GM23338 (cell line): Measurements from ENCODE around the gene CDC42BPA. TPM values are rescaled to one million over a fixed set of nuclear protein-coding genes. Genes with fewer than 3 reads are reported as not detected.

Source experiments
- ATAC-seq: fragments of 200-7000 bp; cut with Tn5 transposase; 3 replicates; pipeline ENCODE4 v1.9.1; 2020
- DNase-seq: peaks from one replicate; pipeline ENCODE4 v3.0.0-alpha.2; 2015; ENCODE audit warnings: low spot score
- H2AFZ ChIP-seq: fragments of 200-600 bp; sonication (generic); 2 replicates; pipeline ENCODE4 v1.8.0; 2016; ENCODE audit warnings: antibody characterized with exemption, mild to moderate bottlenecking, moderate library complexity
- H3F3A ChIP-seq: fragments of 200-600 bp; sonication (generic); replicated peaks from 2 replicates; pipeline ENCODE4 v1.8.0; 2017; ENCODE audit warnings: antibody characterized with exemption, mixed run types, low read depth
- H3K27ac ChIP-seq: fragments of 200-600 bp; sonication (generic); 2 replicates; pipeline ENCODE4 v1.6.1; 2016; ENCODE audit warnings: low read depth
- H3K27me3 ChIP-seq: fragments of 200-600 bp; sonication (generic); 2 replicates; pipeline ENCODE4 v1.8.0; 2016; ENCODE audit warnings: mild to moderate bottlenecking, mixed run types, moderate library complexity; ENCODE audit not compliant: insufficient read depth
- H3K36me3 ChIP-seq: fragments of 200-600 bp; sonication (generic); 2 replicates; pipeline ENCODE4 v1.8.0; 2016; ENCODE audit warnings: mild to moderate bottlenecking; ENCODE audit not compliant: insufficient read depth
- H3K4me1 ChIP-seq: fragments of 200-600 bp; sonication (generic); 2 replicates; pipeline ENCODE4 v1.8.0; 2016; ENCODE audit warnings: mild to moderate bottlenecking, moderate library complexity; ENCODE audit not compliant: insufficient read depth
- H3K4me2 ChIP-seq: fragments of 200-600 bp; sonication (generic); 2 replicates; pipeline ENCODE4 v1.7.1; 2017; ENCODE audit warnings: mixed run types
- H3K4me3 ChIP-seq: fragments of 200-600 bp; sonication (generic); 2 replicates; pipeline ENCODE4 v1.6.1; 2016; ENCODE audit warnings: mixed run types
- H3K79me2 ChIP-seq: fragments of 200-600 bp; sonication (generic); replicated peaks from 2 replicates; pipeline ENCODE4 v1.8.0; 2017; ENCODE audit warnings: mild to moderate bottlenecking; ENCODE audit not compliant: insufficient read depth
- H3K9me2 ChIP-seq: fragments of 200-600 bp; sonication (generic); 2 replicates; pipeline ENCODE4 v1.8.0; 2017; ENCODE audit not compliant: insufficient read depth
- H4K20me1 ChIP-seq: fragments of 200-600 bp; sonication (generic); replicated peaks from 2 replicates; pipeline ENCODE4 v1.8.0; 2017; ENCODE audit warnings: mild to moderate bottlenecking; ENCODE audit not compliant: insufficient read depth
- H3K27ac Mint-ChIP-seq: 2 replicates; pipeline ENCODE4 v1.8.0; 2020; ENCODE audit warnings: inconsistent platforms, mild to moderate bottlenecking, moderate library complexity, mixed read lengths
- H3K27me3 Mint-ChIP-seq: 3 replicates; pipeline ENCODE4 v1.8.0; 2022; ENCODE audit warnings: low read depth, mild to moderate bottlenecking, moderate library complexity, mixed read lengths, inconsistent platforms; ENCODE audit not compliant: insufficient read depth, poor library complexity
- H3K36me3 Mint-ChIP-seq: 3 replicates; pipeline ENCODE4 v1.8.0; 2021; ENCODE audit warnings: low read depth, mild to moderate bottlenecking, inconsistent platforms, moderate library complexity, mixed read lengths
- H3K4me1 Mint-ChIP-seq: 3 replicates; pipeline ENCODE4 v1.8.0; 2020; ENCODE audit warnings: mild to moderate bottlenecking, inconsistent platforms, mixed read lengths
- H3K4me3 Mint-ChIP-seq: 3 replicates; pipeline ENCODE4 v1.8.0; 2021; ENCODE audit warnings: moderate library complexity, mild to moderate bottlenecking, inconsistent platforms, mixed read lengths
- H3K9me3 Mint-ChIP-seq: 3 replicates; pipeline ENCODE4 v1.8.0; 2020; ENCODE audit warnings: moderate library complexity, mild to moderate bottlenecking, inconsistent platforms, mixed read lengths
- CTCF ChIP-seq, 2 experiments: fragments of 200-600 bp in 1 of 2; sonication (generic) in 1 of 2; conservative IDR thresholded peaks; 2 replicates each; pipeline versions ENCODE4 v1.5.1 to v1.6.1; 2016 to 2017; ENCODE audit warnings: antibody characterized with exemption in 2 of 2, low read depth in 2 of 2, mild to moderate bottlenecking in 2 of 2, moderate library complexity in 1 of 2
- EZH2 ChIP-seq: fragments of 200-600 bp; sonication (generic); IDR thresholded peaks from one replicate; pipeline ENCODE4 v1.8.0; 2017; ENCODE audit warnings: antibody characterized with exemption, mild to moderate bottlenecking, low read depth; ENCODE audit not compliant: unreplicated experiment
- JUNB ChIP-seq: IDR thresholded peaks from one replicate; pipeline ENCODE4 v1.6.1; 2016; ENCODE audit warnings: antibody characterized with exemption; ENCODE audit not compliant: unreplicated experiment
- NANOG ChIP-seq: IDR thresholded peaks from 2 replicates; pipeline ENCODE4 v1.6.1; 2016; ENCODE audit warnings: antibody characterized with exemption, borderline replicate concordance
- POLR2AphosphoS5 ChIP-seq: IDR thresholded peaks from 2 replicates; pipeline ENCODE4 v1.6.1; 2016; ENCODE audit warnings: antibody characterized with exemption, low read depth
- STAT1 ChIP-seq: IDR thresholded peaks from one replicate; pipeline ENCODE4 v1.6.1; 2016; ENCODE audit warnings: antibody characterized with exemption; ENCODE audit not compliant: unreplicated experiment
- ZNF114 ChIP-seq: fragments of 250-450 bp; sonication (Bioruptor Pico); IDR thresholded peaks from 2 replicates; pipeline ENCODE4 v1.5.0; 2020; ENCODE audit warnings: mild to moderate bottlenecking, moderate library complexity
- ZNF462 ChIP-seq: fragments of 250-450 bp; sonication (Bioruptor Pico); IDR thresholded peaks from 2 replicates; pipeline ENCODE4 v1.5.0; 2020; ENCODE audit warnings: mild to moderate bottlenecking, moderate library complexity
- polyA plus RNA-seq: library from polyadenylated mRNA; unstranded; fragments of >200 nt; fragmentation: Nextera tagmentation; extraction: Ambion mirVana; gene quantifications from 2 replicates; pipeline ENCODE4 v1.2.1, GENCODE V29; 2016
- total RNA-seq: library from RNA; depleted of rRNA; stranded (reverse); fragments of >200 nt; shearing (Covaris generic); gene quantifications from 2 replicates; pipeline ENCODE4 v1.2.3, GENCODE V29; 2014
- TF ChIP-seq, protein P1 (sequence below): IDR thresholded peaks from 2 replicates; pipeline ENCODE4 v1.6.1; 2016; ENCODE audit warnings: antibody characterized with exemption

The CDC42BPA gene
- total and polyA plus RNA-seq, 2 experiments from 2014 or later, result 17.7 to 40.1 TPM

DNA sequence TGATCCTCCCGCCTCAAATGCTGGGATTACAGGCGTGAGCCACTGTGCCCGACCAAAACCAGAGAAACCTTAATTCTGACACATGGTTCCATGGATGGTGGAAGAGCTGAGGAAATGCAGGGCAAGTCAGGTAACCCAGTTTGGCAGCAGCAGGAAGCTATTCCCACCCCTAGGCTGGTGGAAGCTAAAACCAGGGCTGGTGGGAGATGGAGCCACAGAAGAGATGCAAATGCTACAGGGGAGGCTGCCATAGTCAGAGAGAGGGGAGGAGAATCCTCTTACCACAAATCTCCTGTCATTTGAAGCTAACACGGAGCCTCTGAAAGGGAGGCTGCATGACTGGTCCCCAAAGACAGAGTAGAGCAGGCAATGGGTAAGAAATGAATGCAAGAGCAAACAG is 4.1 kb upstream of the CDC42BPA start:
- Histone ChIP-seq H4K20me1 (no peaks in the 10 kb centered on the region), H3K4me3 (no peak overlapping the region), H3K36me3 (no peaks in the 10 kb centered on the region), H3K79me2 (peaks cover 2% of the 10 kb centered on the region; the same call in 1 of the 2 replicates), H3K9me2 (no peaks in the 10 kb centered on the region), H3K4me2 (no peak overlapping the region), H3K4me1 (peaks cover 10% of the 10 kb centered on the region; the same call in 1 of the 2 replicates), H3F3A (no peaks in the 10 kb centered on the region; the same call in 1 of the 2 replicates), H3K27ac (no peak overlapping the region), H3K27me3 (no peaks in the 10 kb centered on the region), H2AFZ (no peak overlapping the region)
- H3K36me3 Mint-ChIP-seq, result 0 out of 3 replicates have a peak, but pooled peaks cover 3% of the 10 kb centered on the region
- no peak for ATAC-seq
- H3K4me1 Mint-ChIP-seq, result peaks cover 24% of the 10 kb centered on the region
- H3K27ac Mint-ChIP-seq, result no peak overlapping the region
- peaks cover 17% of the 10 kb centered on the region for H3K27me3 Mint-ChIP-seq
- DNase-seq, result peak; percentile 24
- TF ChIP-seq EZH2 (no peak), CTCF (conservative IDR thresholded peaks at IDR 0.05; ENCODE audit: low read depth in 2 of 2) (no peak), JUNB (no peak), ZNF462 (CRISPR knock-in tag) (no peak), STAT1 (no peak), POLR2AphosphoS5 (no peak), NANOG (no peak), ZNF114 (CRISPR knock-in tag) (no peak)
- TF ChIP-seq, protein P1, sequence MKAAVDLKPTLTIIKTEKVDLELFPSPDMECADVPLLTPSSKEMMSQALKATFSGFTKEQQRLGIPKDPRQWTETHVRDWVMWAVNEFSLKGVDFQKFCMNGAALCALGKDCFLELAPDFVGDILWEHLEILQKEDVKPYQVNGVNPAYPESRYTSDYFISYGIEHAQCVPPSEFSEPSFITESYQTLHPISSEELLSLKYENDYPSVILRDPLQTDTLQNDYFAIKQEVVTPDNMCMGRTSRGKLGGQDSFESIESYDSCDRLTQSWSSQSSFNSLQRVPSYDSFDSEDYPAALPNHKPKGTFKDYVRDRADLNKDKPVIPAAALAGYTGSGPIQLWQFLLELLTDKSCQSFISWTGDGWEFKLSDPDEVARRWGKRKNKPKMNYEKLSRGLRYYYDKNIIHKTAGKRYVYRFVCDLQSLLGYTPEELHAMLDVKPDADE, result no peak
- no peak overlapping the region for H3K4me3 Mint-ChIP-seq
- H3K9me3 Mint-ChIP-seq, result no peaks in the 10 kb centered on the region
